Stimulated activated CD4-positive, alpha-beta T cell treated with anti-CD3 and anti-CD28 coated beads, Interleukin-4, amount 100 ng/mL, for 48 hours (primary cell): ENCODE results near the gene S100PBP.
A peak's percentile ranks its signal among the peaks of the same experiment; 100 is the strongest.

ENCODE experiments used
- DNase-seq, 2 donors: peaks; one replicate each; pipeline ENCODE4 v3.0.0-alpha.2; 2020; ENCODE audit warnings: low read depth in 2 of 2

The S100PBP gene

DNA sequence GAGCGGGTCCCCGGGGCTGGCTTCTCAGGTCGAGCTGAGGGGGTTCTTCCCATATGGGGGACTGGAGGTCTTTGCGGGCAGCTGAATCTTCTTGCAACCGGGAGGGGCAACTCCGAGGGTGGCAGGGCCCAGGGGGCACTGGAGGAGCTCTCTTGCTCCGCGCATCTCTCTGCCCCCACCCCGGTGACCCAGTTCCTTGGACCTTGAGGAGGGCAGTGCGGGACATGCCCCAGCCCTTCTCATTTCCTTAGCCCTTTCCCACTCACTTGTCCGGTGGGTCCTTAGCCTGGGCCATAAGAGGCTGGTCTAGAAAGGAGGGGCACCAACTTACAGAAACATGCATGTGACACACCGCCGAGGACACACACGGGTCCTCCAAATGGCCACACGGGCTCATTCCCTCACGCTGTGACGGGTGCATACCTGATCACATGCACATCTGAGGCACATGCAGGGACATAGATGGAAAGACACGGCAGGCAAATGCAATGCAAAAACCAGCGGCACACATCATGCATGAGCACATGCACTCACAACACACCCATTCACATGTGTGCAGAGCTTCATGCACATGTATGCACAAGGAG is 69.5 kb downstream of the S100PBP start:
- no peak for DNase-seq

DNA sequence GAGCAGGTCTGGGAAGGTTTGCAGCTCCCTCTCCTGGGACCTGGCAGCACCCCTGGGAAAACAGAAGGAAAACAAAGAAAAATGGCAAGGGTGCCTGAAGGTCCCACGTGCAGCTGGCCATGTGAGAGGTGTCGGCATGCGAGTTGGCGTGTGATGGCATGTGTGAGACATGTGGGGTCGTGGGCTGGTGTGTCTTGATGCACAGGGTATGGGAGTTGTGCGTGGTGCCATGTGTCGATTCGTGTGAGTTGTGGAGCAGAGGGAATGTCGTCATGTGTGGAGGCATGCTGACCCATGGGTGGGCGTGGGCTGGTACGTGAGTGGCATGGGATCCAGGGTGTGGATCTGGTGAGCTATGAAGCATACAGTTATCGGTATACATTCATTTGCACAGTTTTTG is 70.2 kb downstream of the S100PBP start:
- no peak for DNase-seq

DNA sequence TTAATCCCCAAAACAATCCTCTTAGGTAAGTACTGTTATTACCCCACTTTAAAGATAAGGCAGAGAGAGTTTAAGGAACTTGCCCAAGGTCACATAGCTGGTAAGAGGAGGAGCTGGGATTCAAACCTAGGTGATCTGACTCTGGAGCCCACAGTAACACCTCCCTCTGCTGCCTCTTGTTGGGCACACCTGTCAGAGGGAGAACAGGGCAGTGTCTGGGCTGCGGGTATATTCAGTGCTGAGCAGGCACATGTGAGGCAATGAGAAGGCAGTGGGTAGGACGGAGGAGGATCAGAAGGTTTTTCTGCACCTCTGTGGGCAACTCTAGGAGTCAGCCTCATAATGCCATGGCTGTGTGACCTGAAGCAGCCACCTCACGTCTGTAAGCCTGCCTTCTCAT is 70.7 kb downstream of the S100PBP start:
- DNase-seq = no peak

DNA sequence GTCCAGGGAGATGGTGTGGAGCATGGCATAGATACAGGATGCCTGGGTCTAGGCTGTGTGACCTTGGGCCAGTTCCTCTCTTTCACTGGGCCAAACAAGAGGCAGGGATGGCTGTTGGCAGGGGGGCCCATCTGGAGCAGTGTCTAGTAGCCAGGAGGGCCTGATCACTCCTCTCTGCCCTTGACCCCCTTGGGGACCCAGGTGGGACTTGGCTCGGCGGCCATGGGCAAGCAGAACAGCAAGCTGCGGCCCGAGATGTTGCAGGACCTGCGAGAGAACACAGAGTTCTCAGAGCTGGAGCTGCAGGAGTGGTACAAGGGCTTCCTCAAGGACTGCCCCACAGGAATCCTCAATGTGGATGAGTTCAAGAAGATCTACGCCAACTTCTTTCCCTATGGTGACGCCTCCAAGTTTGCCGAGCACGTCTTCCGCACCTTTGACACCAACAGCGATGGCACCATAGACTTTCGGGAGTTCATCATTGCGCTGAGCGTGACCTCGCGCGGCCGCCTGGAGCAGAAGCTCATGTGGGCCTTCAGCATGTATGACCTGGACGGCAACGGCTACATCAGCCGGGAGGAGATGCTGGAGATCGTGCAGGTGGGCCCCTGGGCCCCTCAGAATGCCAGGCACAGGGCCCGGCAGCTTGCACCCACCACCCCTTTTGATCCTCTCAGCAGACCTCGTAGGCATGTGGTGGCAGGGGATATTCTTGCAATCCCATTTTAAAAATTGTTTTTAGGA is 71.4 kb downstream of the S100PBP start:
- DNase-seq = no peak

DNA sequence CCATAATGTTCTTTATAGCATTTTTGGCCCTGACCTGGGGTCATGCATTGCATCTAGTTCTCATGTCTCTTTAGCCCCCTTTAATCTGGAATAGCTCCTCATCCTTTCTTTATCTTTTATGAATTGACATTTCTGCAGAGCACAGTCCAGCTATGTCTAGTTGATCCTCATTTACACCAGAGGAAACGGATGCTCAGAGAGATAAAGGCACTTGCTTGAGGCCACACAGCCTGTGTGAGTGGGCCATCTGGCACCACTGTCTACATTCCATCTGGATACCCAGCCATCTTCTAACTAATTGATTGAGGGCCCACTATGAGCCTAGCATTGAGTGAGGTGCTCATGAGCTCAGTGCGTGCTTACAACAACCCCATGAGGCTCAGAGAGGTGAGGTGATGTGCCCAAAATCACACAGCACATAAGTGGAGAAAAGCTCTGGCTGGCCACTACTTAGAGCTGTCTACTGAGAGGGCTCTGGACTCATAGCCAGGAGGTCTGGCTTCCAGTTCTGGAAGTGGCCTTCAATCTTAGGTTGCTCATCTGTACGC is 72.4 kb downstream of the S100PBP start:
- no peak for DNase-seq

DNA sequence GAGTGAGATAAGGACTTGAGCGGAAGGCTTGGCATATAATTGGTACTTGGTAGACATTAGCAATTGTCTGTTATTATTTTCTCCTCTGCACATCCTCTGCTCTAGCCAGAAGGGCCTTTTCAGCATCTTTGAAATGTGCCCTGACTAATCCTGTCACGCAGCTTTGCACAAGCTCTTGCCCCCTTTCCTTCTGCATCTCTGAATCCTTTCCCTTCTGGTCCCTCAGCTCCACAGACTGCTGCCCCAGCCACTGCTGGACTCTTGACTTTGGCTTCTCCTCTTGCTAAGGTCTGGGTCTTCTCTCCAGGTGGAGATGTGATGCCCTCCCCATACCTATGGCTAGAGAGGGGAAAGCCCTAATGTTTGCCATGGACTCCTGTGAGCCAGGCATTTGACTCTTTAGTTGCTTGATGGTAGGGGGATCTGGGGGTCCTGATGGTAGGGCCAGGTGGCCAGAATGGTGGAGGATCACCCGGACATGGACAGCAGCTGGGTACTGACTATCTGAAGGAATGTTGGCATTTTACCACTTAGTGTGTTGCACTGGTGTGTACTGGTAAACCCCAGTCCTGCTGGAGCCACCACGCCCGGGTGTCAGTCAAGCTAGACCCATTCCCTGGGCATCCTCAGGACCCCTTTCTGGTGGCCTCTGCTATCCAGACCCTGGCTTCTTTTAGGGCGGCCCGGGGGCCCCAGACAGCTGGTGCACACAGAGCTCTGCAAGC is 73.2 kb downstream of the S100PBP start:
- DNase-seq = no peak

DNA sequence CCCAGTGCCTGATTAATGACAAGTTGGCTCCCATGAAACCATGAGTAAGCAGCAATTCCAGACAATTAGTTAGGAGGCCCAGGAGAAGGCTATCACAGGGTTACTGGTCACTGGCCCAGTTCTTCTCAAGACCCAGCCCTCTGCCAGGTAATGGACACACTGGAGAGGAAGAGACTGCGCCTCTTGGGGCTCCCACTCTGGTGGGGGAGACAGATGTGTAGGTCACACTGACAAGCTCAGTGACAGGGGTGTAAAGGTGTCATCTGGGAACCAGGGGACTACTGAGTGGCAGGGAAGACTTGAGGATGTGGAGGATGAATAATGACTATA is 73.8 kb downstream of the S100PBP start:
- DNase-seq = no peak

DNA sequence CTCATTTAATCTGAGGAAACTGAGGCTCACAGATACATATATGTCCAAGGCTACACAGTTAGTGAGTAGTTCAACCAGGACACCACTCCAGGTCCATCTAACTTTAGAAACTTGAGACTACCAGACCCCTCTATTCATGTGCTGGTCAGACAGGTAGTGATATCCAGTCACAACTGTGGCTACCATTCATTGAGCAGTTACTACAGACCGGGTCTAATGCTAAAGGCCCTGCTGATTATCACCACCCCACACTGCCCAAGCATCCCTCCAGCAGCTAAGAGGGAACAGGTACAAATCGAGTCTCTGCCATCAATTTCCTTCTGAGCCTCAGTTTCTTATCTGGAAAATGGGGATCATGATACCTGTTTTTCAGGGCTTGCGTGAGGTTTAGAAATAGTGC is 74.2 kb downstream of the S100PBP start:
- DNase-seq = no peak

DNA sequence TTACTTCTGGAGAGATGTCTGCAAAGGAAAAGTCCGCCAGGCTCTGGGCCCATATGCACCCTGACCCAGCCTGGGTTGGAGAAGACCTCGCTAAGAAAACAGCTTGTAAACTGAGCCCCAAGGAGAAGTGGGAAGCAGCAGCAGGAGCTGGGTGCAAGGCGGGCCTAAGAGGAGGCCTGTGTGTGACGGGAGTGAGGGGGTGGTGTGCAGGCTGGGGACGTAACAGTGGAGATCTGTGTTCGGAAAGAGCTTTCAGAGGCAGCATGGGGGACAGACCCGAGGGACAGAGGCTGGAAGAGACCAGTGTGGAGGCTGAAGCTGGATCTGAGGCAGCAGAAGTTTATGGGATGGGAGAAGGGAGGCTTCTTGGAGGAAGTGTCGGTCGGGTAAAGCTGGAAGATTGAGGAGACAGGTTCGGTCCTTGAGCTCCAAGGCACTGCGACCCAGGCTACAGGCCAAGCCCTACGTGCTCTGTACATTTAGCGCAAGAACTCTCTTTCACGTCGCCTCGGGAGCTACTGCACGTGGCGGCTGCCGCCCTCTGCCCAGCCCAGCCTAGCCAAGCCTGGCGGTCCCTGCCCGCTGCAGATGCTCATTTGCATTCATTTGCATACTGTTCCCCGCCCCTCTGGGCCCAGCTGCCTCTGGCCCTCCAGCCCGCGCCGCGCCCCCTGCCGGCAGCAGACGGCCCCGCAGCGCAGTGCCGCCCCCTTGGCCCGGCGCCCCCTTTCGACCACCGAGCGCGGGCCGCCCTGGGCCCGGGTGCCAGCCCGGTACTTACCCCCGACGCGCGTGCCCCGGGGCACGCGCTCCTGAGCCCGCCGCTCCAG is 75.1 kb downstream of the S100PBP start:
- peak; percentile 32 to 63 for DNase-seq

DNA sequence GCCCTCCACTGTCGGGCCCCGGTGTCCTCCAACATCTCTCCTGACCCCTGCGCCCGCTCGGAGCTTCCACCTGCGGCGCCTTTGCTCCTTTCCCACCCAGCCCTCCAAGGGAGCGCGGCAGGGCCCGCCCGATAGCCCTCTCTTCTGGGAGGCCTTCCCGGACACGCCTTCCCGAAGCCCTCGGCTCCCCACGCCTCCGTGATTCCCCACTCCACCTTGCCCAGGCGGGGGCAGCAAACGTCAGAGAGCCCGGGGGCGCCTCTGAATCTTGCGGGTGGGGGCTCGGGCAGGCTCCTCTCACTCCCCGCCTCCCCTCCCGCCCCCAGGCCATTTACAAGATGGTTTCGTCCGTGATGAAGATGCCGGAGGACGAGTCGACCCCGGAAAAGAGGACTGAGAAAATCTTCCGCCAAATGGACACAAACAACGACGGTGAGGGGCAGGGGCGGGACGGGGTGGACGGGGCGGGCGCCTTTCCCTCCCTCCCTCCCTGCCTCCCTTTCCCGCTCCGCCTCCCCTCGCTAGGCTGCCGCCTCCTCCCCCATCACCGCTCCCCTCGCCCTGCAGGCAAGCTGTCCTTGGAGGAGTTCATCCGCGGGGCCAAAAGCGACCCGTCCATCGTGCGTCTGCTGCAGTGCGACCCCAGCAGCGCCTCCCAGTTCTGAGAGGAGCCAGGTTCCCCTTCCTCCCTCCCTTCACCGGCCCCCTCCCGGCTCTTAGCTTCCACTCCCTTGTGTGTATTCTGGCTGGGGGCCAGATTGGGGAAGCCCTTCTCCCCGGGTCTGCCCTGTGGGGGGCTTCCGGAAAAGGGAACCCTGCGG is 76.0 kb downstream of the S100PBP start:
- DNase-seq = no peak

DNA sequence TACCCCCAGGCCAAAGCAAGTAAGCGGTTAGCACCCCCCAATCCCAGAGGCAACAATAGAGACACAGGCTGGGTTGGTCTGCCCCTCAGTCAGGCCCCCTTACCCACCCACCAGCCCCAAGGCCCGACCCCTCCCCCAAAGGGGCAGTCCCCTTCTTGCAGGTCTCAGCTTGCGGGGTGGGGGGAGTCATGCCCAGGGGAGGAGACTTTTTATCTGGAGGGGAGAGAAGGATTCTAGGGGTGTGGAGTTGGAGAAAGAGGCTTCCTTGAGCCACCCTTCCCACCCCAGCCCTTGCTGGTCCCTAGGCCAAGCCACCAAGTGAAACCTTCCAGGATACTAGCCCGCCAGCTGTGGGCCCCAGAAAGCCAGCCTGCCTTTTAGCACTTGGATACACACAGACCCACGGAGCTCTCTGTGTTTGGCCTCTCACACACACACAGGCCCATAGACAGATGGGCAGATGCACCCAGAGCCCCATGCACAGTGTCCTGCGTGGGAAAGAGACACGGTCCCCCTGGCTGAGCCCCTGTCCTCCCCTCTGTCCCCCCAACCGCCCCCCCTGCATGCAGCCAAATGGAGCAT is 76.7 kb downstream of the S100PBP start:
- DNase-seq = no peak

DNA sequence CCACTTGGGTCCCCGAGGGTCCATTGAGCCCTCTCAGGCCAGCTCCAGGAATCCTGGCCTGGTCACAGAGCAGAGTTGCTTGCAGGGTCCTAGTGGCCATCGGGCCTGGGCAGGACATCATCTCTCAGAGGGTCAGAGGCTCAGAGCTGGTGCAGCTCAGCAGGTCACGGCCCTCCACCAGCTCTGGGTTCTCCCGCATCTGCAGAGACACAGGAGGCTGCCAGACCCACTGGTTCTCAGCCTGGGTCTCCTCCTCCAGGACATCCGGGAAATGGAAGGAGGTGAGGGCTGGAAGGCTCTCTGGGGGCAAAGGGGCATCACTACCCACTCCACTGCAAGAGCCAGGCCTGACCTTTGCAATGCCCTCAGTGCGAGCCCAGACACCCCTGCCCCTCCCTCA is 77.2 kb downstream of the S100PBP start:
- DNase-seq = no peak

DNA sequence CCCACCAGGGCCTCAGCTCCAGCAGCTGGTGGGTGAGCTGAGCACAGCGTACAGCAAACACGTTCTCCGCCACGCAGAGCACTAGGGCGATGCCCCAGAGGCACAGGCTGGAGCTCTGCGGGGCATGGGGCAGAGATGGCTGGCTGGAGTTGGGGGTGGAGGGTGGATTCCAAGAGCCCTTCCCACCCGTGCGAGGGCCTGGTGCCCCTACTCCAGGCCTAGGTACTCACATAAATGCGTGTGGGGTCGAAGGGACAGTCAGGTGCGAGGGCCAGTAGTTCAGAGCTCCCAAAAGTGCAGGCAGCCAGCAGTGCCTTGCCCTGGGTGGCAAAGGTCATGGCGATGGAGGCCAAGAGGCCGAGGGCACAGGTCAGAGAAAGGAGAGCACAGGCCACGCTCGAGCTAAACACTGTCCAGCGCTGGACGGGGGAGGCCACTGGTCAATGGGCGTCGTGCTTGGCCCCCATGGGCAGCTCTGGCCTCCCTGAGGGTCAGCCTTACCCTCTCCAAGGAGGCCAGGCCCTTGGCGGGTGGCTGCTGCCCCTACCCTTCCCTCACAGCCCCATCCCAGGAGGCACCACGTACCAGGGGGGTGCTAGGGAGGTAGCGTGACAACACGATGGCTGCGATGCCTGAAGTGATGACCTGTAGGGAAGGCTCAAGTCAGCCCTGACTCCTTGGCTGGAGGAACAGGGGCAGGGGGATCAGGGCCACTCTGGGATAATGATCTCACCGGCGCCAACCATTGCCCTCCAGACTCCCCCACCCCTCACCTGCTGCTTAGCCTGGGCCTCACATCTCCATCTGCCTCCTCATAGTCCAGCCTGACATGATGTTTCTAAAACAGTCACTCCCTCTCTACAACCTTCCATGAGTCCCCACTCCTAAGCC is 78.1 kb downstream of the S100PBP start:
- DNase-seq = no peak

DNA sequence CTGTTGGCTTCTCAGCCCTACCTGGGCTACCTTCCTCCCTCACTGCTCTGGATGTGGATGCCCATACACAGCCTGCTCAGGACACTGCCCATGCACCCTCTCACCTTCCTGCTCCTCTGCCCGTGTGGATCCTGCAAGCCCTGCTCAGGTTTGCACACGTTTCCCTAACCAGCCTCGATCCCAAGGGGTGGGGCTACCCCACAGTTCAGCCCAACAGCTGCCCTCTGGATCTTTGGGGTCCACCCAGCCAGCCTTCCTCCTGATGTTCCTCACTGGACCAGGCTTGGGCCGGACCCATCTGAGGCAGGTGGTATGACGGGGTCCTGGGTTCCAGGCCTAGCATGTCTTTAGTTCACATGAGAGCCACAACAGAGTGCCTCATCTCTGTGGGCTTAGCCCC is 79.0 kb downstream of the S100PBP start:
- no peak for DNase-seq

DNA sequence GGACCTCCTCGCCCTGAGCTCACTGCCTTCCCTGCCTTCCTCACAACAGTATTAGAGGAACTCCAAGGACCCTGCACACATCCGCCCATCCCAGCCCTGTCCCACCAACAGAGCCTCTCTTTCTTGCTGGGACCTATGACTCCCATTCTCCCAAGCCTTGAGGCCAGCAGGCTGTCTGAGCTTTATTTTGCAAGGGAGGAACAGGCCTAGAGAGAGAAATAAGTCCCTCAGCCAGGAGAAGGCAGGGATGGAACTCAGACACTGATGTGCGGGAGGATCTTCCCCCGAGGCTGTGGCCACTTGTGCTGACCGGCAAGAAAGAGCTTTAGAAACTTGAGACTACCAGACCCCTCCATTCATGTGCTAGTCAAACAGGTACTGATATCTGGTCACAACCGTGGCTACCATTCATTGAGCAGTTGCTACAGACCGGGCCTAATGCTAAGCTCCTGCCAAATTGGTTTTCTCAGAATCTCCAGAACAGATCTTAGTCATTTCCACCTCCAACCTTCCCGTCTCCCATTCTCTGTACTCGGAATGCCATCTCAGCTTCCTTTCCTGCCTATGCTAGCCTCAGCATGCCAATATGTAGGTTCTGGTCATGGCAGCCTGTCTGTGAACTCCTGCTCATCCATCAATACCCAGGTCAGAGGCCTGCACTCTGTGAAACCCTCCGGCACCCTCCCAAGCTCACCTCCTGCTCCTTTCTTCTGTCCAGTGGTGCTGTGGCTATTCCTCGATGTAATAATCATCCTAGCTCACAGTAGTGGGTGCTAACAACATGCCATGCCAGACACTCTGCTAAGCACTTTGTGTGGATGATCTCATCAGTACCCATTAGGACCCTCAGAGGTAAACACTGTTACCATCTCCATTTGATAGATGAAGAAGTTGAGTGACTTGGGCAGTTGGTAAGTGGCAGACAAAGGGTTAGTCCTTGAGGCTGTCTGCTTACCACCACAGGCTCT is 79.9 kb downstream of the S100PBP start:
- no peak for DNase-seq

DNA sequence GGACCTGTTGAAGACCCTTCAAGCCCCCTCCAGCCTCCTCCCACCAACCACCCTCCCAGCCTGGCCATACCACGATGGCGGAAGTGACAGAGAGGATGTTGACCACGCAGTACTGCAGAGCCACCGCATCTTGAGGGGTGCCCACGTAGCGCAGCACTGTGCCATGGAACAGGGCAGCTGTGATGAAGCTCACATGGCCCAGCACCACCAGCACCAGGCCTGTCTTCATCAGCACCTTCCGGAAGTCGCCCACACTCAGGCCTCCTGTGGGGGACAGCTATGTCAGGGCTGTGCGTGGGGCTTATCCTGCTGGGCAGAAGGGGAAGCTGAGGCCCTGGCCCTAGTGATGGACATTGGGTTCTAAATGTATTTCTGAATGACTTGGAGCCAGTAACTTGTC is 80.6 kb downstream of the S100PBP start:
- no peak for DNase-seq

DNA sequence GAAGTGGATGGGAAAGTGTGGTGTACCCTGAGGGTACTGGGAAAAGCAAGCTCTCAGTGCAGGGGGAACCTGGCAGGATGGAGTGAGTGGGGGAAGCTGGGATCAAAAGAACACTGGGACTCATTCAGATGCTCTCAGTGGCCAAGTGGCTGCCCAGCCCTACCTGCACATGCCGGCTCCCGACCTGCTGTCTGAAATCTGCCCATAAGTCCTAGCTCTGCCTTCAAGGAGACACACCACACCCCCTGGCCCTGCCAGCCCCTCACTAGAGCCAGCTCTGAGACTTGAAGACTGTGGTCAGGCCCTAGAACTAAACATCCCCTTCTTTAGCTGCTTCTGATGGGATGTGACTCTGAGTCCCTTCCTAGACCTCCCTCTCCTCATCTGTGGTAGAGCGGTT is 81.5 kb downstream of the S100PBP start:
- no peak for DNase-seq

DNA sequence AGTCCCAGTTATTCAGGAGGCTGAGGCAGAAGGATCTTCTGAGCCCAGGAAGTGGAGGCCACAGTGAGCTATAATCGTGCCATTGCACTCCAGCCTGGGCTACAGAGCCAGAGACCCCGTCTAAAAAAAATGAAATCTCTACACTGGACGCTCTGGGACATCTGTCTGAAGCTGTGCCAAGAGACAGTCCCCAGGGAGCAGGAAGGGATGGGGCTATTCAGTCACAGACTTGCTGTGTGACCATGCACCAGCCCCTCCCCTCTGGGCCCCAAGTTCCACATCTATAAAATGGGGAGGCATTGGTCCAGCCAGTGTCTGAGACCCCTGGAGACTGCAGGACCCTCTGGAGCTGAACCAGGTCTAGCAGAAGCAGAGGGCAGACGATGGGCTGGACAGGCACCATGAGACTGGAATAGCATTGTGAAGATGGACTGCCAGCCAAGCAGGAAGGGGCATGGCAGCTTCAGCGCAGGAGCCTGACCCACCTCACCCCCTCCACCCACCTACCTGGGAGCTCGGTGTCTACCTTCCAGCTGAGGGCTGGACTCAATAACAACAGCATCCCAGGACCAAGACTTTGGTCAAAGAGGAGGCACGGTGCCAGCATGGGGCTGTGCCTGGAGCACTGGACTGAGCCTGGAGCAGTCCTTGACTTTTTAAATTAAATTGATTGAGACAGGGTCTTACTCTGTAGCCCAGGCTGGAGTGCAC is 82.3 kb downstream of the S100PBP start:
- no peak for DNase-seq
